ENCODE measurements around the gene OR51B5.
"Not testable (repeated sequence)": the region's sequence is repeated elsewhere in the genome, so short reads cannot be mapped to it uniquely, and the experiment has no call there.

OR51B5 gene
- total RNA-seq, result 0.10 to 0.22 reads per million in 2 donors

DNA sequence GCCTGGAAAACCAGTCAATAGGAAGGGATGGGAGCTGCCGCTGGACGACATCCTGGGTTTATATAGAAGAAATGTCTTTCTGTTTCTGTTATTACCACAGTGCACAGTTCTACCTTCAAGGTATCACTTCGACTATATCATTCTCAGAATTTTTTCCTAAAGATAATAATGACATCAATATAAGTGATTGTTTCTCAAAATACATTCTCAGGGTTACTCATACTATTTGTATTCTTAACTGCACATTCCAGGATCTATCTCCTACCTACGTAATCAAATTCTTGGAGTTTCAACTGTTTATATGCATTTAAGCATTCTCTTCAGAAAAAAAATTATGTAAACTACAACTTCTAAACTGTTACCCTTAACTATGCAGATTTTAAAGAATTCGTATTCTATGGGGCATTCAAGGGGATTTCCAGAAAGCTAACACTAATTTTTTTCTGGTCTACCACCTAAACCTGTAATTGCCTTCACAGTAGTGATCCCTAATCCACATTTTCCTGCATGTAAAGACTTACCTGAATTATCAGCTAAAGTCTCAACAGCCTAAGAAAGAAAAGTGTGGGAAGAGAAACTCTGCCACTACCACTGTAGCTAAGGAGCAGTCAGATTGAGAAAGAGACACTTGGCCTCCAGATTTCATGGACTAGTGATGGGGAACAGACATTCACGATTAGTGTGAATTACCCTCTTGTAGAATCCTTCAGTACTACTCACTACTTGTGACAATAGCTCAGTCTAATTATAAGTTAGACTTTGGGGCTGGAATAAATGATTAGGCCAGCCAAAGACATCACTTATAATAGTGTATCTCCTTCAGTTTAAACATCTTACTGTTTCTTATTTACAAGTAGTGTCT lies at the start of gene OR51B5:
Gene OR51B5 (minus strand): TSS at position 51 of the 862 bp plus-strand sequence. CDS start 0 bp downstream, at position 51.
- DNase-seq, result no peak

DNA sequence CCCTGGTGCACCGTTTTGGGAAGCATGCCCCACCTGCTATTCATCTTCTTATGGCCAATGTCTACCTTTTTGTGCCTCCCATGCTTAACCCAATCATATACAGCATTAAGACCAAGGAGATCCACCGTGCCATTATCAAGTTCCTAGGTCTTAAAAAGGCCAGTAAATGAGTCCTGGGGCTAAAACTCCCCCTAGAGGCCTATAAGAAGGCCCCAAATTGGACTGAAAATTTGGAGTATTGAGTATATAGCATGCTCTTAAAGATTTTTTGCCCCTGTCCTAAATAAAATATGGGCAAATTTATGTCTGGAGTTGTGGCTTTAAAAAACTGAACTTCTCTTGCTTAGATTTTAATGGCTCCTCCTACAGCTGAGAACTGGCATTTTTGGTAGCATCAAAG lies 46.9 kb upstream of the OR51B5 start:
- DNase-seq, result no peak

- no peak for DNase-seq
Measured at GRCh38 chr11:5384335-5384734, 41.0 kb upstream of the OR51B5 start.

DNA sequence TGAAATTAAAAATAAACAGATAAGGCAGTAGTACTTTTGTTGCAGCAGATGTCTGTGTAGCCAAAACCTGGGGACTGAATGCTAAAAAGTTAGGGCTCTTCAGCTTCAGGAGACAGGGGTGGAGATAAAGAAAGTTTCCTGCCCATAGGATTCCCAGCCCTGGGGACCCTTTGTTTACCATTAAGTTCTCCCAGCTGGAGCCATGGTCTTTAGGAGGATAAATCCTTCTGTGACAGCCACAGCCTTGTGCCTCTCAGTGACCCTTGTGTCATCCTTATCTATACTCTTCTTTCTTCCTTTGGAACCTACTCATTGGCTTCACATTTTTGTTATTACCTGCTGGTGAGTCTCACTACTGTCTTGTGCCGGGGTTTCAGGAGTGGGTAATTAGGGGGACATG lies 40.3 kb upstream of the OR51B5 start, which contains the start of gene OR51M1:
Gene OR51M1 (plus strand): TSS at position 237 of the 400 bp plus-strand sequence. CDS start 5,587 bp downstream, outside the sequence.
- DNase-seq, result no peak

DNA sequence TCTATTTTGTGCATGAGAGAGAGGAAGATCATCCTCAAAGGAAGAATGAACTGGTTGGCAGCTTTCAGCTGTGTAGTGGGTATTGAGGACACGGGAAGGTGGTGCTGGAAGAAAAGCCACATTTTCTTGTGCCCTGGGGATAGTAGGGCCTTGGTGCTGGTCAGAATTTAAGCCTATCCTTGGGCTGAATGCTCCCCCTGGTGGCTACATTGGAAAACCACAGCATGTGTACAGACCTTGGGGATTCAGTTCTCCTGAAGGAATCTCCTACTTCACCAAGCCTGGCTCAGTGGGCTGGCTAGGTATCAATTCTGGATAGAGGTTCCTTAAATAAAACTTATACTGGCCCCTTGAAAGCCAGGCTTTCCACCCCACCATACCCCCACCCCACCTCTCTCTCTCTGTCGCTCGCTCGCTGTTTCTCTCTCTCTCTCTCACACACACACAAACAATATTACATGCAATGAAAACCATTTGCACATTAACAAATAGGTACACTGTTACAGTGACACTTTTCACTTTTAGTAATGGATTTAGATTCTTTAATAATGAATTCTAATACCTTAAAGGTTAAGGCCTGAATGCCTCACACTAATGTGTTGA lies 37.5 kb upstream of the OR51B5 start:
- DNase-seq, result no peak

GRCh38 chr11:5369789-5370188 lies 26.5 kb upstream of the OR51B5 start:
- DNase-seq, result no peak

- DNase-seq, result no peak
Measured at GRCh38 chr11:5368502-5369043, 25.2 kb upstream of the OR51B5 start.

DNA sequence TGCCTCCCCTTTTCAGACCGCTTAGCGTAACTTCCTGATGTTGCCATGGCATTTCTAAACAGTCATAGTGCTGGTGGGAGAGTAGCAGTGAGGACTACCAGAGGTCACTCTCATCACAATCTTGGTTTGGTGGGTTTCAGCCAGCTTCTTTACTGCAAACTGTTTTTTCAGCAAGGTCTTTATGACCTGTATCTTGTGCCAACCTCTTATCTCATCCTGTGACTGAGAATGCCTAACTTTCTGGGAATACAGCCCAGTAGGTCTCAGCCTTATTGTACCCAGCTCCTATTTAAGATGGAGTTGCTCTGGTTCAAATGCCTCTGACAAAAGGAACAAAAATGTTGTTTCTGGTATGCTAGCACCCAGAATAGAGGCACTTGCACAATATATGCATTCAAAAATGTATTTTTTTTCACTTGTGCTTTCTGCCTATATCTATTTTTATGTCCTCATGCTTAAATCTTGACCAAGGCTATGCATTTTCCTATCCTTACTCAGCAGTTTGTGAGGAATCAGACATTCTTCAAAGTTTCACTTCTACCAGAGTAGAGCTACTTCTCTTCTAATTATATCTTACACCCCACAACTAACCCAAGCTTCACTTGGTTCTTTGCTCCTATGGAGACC lies 24.2 kb upstream of the OR51B5 start:
- no peak for DNase-seq

DNA sequence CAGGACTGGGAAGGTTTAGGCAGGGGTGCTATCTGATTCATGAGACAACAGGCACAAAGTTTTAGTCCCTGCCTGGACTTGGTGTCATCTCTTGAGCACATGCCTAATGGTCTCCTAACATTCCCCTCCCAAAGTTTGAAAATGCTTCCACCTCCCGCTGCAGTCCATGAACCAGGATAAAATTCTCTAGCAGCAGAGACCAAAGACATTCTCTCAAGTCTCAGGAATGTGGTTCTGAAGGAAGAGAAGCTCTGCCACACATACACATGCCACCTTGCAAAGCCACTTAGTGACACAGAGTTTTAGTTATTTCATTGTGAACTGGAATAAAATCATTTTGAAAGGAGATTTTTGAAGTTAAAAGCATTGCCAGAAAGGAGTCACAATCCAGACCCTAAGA lies 23.5 kb upstream of the OR51B5 start:
- DNase-seq, result no peak

DNA sequence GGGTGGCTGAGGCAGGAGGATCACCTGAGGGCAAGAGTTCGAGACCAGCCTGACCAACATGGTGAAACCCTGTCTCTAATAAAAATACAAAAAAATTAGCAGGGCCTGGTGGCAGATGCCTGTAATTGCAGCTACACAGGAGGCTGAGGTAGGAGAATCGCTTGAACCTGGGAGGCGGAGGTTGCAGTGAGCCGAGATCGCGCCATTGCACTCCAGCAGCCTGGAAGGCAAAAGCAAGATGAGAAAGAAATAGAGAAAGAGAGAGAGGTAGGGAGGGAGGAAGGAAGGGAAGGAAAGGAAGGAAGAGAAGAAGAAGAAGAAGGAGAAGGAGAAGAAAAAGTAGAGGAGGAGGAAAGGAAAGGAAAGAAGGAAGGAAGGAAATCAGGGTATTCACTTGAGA lies 23.0 kb upstream of the OR51B5 start:
- DNase-seq, result not testable (repeated sequence)

DNA sequence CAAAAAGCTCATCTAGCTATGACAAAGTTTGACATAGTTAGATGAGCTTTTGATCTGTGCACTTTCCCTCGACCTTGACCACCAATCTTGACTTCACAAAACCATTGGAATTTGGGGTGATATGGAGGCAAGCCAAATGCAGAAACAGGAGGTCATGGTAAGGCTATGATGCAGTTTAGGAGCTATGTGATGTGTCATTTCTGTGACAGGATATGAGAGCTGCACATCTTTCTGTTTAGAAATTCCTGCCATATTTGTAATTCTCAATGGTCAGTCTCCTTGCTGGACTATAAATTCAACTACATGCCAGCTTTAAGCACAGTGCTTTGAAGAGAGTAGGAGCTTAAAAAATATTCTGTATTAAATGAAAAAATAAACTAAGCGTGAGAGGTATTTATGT lies 20.9 kb upstream of the OR51B5 start:
- DNase-seq, result no peak

GRCh38 chr11:5363679-5364078 lies 20.4 kb upstream of the OR51B5 start:
- DNase-seq, result no peak

DNA sequence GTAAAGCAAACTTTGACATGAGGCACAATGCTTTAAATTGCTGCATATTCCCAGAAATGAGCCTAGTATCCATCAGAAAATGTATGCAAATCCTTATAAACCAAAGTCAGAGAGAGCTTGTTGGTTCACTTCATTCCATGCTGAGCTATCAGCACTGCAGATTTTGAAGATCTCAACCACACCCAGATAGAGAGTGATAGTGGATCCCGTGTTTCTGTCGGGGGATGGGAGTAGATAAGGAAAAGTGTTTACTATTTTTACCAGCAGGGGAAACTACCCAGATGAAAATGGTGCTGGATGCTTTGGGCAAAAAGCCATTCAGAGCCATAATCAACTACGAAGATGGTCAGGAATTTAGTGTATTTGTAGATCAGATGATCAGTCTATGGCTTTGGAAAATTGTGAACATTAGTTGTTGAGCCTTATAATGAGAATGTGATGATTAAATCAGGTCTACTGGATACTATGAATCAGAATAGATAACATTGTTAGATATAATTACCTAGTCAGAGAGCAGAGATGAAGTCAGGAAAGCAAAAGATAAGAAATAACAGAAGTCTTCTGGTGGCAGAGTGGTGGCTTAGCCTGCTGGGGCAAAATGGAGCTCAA lies 18.8 kb upstream of the OR51B5 start:
- no peak for DNase-seq

GRCh38 chr11:5356031-5356430 lies 12.7 kb upstream of the OR51B5 start:
- DNase-seq, result not testable (repeated sequence)

GRCh38 chr11:5351208-5351607 lies 7.9 kb upstream of the OR51B5 start, which contains the start of gene OR51B6:
Gene OR51B6 (plus strand): TSS chr11:5351508. CDS start chr11:5351508, 0 bp downstream.
- DNase-seq, result no peak

DNA sequence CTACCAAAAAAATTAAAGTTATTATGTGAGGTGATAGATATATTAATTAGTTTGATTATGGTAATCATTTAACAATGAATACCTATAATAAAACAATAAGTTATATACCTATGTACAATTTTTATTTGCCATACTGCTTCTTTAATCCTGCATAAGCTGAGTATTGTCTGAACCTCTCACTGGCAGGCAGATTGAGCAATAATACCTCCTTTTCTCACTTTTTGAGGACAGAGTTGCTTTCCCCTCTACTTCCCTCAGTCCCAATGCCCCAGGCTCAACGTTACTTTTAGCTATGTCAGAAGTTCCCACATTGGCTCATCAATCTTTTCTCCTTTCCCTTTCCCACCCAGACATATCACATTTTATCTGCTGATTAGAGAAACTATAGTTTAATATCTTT lies 6.2 kb upstream of the OR51B5 start:
- no peak for DNase-seq

- no peak for DNase-seq
Measured at GRCh38 chr11:5348551-5349194, 5.3 kb upstream of the OR51B5 start.

DNA sequence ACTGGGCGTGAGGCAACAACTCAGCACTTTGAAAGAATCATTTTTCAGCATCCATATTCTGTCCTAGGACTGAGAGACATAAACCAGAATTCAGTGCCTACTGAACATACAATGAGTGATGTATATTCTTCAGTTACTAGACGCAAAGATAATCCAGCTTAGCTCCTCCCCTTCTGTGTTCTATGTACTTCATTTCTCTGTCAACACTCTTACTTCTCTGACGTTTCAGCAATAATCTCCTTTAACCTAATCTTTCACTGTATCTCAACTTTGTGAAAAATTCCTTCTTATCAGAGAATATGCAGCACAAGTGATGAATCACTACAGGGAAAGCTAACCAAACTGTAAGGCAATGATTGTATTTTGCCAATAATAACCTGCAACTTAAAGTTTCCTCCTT lies 2.5 kb upstream of the OR51B5 start:
- DNase-seq, result no peak

DNA sequence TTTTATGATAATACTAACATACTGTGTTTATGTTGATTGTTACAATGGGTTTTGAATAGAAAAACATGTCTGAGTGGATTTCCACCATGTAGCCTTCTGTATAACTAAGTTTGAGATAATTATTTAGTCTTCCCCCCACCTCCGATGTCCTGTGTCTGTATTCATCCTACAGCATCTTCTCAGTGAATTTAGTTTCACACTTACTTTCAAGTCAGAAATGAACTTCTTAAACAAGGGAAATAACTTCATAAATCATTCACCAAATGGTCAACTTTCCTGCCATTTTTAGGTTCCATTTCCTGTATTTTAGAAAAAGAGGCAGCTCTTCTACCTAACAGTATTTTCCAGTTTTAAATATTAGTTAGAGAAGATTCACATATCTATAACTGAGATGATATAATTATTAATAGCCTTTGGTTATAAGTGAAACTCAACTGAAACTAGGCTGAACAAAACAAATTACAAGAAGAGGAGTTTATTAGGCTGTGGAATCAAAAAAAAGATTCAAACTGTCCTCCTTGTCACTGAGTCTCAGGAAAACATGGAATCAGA lies 3.5 kb downstream of the OR51B5 start:
- DNase-seq, result no peak

DNA sequence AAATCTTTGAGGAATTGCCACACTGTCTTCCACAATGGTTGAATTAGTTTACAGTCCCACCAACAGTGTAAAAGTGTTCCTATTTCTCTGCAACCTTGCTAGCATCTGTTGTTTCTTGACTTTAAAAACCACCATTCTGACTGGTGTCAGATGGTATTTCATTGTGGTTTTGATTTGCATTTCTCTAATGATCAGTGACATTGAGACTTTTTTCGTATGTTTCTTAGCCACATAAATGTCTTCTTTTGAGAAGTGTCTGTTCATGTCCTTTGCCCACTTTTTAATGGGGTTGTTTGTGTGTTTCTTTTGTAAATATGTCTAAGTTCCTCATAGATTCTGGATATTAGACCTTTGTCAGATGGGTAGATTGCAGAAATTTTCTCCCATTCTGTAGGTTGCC lies 6.1 kb downstream of the OR51B5 start:
- DNase-seq, result not testable (repeated sequence)

GRCh38 chr11:5336331-5336730 lies 7.0 kb downstream of the OR51B5 start:
- DNase-seq, result no peak

DNA sequence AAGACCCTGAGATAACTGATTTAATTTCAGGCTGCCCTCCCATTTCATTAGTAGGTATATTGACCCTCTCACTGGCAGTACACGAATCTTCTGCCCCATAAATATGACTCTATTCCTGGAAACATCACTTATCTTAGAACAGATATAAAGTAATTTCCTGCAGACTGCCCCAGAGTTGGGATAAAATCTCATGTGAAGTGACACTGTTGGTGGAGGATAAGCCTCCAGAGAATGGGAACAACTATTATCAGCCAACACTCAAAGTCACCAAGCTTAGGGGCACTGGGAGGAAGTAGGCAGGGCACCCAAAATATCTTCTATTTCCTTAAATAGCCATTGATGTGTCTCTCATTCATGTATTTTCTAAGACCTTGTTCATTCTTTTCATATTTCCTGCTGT lies 8.2 kb downstream of the OR51B5 start:
- DNase-seq, result no peak

Data from activated gamma-delta T cell (primary cell).